ENCODE results near the gene VDR.

DNA sequence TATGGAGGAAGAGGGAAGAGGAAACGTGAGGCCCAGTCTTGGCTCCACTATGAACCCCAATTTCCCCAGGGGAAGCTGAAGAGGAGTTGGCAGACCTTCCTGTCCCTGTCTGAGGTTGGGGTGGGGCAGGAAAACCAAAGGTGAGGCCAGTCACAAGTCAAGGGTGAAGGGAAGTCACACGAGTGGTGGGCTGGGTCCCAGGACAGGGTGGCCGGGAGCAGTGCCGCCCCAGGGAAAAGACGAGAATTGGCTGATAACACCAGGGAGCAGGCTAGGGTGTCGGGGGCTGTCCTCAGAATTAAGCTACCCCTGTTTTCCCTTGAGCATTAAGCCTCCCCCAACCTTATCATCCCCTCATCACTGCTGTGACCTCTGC is 3.1 kb downstream of the VDR start:
- TF ChIP-seq, protein P1, sequence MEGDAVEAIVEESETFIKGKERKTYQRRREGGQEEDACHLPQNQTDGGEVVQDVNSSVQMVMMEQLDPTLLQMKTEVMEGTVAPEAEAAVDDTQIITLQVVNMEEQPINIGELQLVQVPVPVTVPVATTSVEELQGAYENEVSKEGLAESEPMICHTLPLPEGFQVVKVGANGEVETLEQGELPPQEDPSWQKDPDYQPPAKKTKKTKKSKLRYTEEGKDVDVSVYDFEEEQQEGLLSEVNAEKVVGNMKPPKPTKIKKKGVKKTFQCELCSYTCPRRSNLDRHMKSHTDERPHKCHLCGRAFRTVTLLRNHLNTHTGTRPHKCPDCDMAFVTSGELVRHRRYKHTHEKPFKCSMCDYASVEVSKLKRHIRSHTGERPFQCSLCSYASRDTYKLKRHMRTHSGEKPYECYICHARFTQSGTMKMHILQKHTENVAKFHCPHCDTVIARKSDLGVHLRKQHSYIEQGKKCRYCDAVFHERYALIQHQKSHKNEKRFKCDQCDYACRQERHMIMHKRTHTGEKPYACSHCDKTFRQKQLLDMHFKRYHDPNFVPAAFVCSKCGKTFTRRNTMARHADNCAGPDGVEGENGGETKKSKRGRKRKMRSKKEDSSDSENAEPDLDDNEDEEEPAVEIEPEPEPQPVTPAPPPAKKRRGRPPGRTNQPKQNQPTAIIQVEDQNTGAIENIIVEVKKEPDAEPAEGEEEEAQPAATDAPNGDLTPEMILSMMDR (IDR thresholded peaks at IDR 0.05) = no peak
- no peak for TF ChIP-seq POLR2A (IDR thresholded peaks at IDR 0.05)

Measured in esophagus squamous epithelium (tissue), 4 donors.